Epidermal melanocyte (primary cell): Measurements from ENCODE around the gene VEGFC.

Experiments used
- DNase-seq: peaks from one replicate; pipeline ENCODE4 v3.0.0; 2011; ENCODE audit warnings: low spot score; ENCODE audit not compliant: insufficient read length

The VEGFC gene

GRCh38 chr4:176799653-176800052 is 6.9 kb upstream of the VEGFC start:
- DNase-seq = no peak

GRCh38 chr4:176798540-176798939 is 5.8 kb upstream of the VEGFC start:
- no peak for DNase-seq

GRCh38 chr4:176795441-176795840 is 2.7 kb upstream of the VEGFC start:
- no peak for DNase-seq

DNA sequence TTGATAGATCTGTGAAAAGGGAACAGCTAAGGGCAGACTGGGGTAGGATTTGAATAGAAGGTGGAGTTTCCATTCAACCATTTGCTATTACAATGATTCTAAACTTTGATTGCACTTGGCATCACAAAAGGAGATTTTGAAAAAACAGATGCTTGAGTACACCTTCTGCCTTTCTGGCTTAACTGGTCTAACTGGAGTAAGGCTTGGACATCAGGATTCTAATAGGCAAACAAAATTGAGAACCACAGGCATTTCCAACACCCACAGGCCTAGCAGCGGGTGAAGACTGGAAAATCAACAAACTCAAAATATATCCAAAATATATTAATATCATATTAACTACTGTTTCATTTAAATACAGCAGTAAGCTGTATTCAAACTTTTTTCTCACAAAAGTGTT is 1.9 kb upstream of the VEGFC start:
- no peak for DNase-seq

GRCh38 chr4:176794151-176794550 is 1.4 kb upstream of the VEGFC start:
- no peak for DNase-seq

DNA sequence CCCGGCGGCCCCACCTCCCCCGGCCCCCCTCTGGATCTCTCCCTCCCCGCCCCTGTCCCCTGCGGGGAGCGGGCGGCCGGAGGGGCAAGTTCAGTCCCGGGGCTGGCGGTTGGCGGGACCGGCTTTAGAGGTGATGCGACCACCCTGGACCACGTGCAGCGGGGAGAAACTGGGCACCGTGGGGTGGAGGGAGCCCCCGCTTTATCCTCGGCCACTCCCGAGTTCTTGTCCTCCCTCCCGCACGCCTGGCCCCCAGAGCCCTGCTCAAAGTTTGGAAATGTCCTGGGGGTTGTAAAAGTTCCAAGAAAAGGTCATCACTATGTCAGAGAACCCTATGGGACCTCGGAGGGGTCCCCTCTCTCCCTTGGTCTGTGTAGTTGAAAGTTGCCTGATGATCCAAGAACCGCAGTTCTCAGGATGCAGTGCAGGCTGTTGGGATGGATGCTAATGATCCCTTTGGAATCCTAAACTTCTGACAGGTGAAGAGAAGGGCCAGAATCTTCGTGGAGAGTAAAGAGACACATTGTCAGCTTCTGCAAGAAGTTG is 411 bp upstream of the VEGFC start:
- DNase-seq = no peak

DNA sequence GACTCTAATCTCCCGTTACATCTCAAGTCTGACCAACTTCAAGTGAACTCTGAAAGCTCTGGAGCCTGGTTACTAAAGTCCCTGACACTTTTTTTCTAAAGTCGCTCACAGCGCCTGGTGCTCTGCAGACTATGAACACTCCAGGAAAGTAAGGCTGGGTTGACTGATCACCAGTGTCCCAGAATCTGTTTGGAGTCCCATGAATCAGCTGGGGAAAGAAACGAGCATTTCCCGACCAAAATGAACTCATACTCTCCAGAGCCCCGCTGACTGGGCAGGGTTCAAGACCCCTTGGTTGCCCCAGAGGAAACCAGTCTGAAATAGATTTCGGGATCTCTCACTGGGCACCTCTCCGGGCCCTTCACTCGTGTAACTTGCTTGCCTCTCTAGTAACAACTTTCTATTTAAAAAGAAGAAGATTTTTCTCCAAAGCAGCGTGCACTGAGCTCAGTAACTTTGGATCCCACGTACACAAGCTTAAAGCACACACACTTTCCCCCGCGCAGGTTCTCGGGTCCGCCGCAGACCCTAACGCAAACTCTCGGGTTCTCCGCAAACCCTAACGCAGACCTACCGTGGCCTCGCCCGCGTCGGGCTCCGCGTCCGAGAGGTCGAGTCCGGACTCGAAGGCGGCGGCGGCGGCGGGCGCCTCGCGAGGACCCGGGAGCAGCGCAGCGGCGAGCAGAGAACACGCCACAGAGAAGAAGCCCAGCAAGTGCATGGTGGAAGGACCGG is 964 bp downstream of the VEGFC start:
- DNase-seq = no peak

DNA sequence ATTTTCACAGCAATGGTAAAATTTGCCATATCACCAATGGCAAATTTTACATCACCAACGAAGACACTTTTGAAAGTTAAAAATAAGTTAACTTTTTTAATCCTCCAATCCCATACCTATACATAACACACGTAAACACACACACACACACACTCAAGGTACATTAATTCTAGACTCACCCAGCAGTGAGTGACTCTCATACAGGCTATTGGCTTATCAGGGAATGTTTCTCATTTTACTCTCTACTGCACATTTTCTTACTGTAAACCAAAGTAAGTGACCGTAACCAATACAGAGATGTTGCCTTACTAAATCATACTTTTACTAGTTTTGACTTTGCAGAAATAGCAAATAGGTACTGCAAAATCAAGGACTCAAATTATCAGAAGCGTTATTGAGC is 2.3 kb downstream of the VEGFC start:
- no peak for DNase-seq

GRCh38 chr4:176789955-176790354 is 2.8 kb downstream of the VEGFC start:
- peak; percentile 50 for DNase-seq

DNA sequence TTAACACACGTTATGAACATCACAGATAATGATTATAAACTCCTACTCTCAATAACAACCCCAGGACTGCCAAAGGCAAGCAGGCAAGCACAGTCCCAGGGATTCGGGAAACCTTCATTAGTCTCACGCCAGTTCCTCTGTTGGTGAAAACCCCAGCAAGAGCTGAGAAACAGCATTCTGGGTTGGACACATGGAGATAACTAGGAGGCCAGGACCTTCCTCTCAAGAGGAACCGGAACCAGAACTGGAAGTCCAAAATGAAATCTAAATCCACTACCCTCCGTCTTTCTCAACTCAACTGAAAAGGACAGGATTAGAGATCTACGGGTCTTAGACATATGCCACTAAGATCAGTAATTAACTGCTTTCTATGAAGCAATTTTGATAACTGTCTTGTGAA is 3.8 kb downstream of the VEGFC start:
- DNase-seq = no peak

- no peak for DNase-seq
Measured at GRCh38 chr4:176788248-176788647, 4.5 kb downstream of the VEGFC start.

DNA sequence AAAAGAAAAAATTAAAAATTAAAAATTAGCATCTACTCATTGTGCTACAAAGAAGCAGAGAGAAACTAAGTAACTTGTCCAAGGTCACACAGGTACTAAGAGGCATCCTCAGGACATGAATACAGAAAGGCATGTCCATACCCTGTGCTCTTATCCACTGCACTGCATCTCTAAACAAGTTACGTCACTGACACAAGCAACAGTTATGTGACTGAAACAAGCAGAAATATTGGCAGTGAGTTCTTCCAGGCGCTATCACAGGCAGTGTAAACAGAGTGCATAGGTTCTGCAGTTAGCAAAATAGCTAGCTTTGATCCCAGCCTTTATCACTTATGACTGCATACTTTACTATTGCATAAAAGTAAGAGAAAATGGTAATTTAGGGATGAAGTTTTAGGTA is 7.9 kb downstream of the VEGFC start:
- DNase-seq = no peak

DNA sequence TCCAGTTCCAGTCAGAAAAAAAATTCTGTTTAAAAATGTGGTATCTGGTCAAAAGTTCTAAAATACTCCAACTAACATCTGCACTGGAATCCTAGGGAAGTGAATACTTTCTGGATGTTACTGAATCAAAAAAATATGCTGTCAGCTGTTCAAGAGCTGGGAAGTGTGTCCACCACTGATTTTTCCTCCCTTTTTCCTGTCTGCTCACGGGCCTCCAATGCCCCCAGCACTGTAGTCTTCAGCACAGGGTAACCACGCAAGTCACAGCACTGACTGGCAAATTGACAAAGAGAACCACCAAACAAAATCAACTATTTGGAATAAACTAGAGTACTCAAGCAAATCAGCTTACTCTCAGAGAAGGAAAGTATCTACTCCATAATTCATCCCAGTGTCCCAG is 9.9 kb downstream of the VEGFC start:
- no peak for DNase-seq

DNA sequence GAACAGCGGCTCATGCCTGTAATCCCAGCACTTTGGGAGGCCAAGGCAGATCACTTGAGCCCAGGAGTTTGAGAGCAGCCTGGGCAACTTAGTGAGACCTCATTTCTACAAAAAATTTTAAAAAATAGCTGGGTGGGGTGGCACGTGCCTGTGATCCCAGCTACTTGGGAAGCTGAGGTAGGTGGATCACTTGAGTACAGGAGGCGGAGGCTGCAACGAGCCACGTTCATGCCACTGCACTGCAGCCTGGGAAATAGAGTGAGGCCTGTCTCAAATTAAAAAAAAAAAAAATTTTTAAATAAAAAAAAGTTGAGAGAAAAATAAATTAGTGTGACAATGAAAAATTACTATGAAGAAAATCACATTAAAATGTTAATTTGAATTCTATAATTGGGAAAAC is 10.5 kb downstream of the VEGFC start:
- no peak for DNase-seq

- no peak for DNase-seq
Measured at GRCh38 chr4:176781739-176782100, 11.0 kb downstream of the VEGFC start.

GRCh38 chr4:176780995-176781738 is 11.6 kb downstream of the VEGFC start:
- DNase-seq = no peak

- no peak for DNase-seq
Measured at GRCh38 chr4:176779421-176779820, 13.3 kb downstream of the VEGFC start.

- no peak for DNase-seq
Measured at GRCh38 chr4:176778491-176778890, 14.2 kb downstream of the VEGFC start.

DNA sequence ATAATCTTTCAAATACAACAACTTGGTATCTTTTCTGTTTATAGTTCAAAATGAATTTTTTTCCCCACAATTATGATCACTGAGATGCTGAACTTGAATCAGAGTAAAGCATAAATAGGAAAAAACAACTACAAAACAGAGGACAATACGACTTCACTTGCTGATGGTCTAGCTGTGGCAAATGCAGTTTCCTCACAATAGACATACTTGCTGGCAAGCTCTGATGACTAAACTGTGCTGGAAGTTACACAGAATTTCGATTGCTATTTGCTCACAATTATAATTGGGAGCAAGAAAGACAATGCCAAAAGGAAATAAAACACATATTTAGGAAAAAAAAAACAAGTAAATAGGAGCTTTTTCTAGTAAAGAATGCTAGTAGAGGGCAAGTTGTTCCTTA is 14.7 kb downstream of the VEGFC start:
- no peak for DNase-seq

- DNase-seq = no peak
Measured at GRCh38 chr4:176775338-176775737, 17.4 kb downstream of the VEGFC start.

DNA sequence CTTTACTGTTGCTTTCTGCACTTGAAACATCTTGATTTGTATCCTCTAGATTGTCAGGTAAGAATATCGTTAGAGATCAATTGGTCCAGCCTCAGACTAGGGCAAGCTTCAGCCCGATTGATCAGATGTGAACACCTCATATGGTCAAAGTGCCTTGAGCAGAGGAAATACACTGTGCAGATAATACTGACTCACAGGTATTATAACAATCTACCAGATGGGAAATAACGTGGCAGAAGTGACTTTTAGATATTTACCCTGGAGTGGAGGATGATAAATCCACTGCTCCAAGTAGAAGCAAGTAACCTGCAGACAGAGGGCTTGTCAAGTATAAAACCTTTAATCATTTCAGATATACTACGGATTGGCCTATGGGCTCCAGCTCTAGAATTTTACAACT is 17.9 kb downstream of the VEGFC start:
- no peak for DNase-seq

DNA sequence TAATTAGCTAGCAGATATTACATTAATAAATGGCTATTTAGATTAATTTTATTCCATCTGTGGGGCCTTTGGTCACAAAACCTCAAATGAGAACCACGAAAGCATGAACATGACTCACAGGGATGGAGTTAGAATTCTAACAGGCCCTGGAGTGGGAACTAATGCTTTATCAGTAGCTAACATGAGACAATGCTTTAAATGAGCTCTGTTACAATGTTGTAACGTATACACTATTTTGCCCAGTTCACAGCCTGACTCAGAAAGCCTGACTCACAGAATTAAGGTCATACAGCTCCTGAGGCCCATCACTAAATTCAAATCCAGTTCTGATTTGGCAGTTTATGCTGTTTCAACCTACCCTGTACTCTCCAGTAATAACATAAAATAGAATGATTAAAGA is 23.2 kb downstream of the VEGFC start:
- DNase-seq = no peak

DNA sequence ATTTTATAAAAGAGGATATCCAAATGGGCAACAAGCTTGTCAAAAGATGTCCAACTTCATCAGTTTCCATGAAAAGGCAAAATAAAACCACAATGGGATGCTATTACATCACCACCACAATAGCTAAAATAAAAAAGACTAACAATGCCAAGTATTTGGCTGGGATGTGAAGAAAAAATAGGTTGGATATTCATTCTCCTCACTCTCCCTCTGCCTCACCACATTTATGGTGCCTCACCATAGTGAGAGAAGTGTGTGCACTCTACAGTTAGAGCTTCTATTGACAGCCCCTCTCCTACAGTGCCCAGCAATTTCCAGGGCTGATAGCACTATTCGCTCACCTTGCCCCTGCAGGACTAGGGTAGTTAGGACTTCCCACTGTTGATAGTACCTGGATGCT is 25.5 kb downstream of the VEGFC start:
- DNase-seq = no peak
